Mesenchymal stem cell (in vitro differentiated cells and primary cell): ENCODE results near the gene NDRG2. TPM values are rescaled to one million over a fixed set of nuclear protein-coding genes. Genes with fewer than 3 reads are reported as not detected.

Source experiments
- DNase-seq: peaks from one replicate; pipeline ENCODE4 v3.0.0-alpha.2; 2013
- H2AFZ ChIP-seq: one replicate; pipeline ENCODE4 v1.6.1; 2013; ENCODE audit warnings: low read depth, mild to moderate bottlenecking, control low read depth, inconsistent platforms, low read length, moderate library complexity
- H2AK5ac ChIP-seq: 2 replicates; pipeline ENCODE4 v1.6.1; 2013; ENCODE audit warnings: low read length, moderate library complexity, mild to moderate bottlenecking, inconsistent platforms; ENCODE audit not compliant: severe bottlenecking
- H2BK120ac ChIP-seq: one replicate; pipeline ENCODE4 v1.6.1; 2013; ENCODE audit warnings: low read depth, mild to moderate bottlenecking, inconsistent platforms, low read length, moderate library complexity
- H2BK12ac ChIP-seq, 2 experiments: one replicate each; pipeline ENCODE4 v1.6.1; 2013; ENCODE audit warnings: inconsistent platforms in 2 of 2, low read length in 2 of 2, mild to moderate bottlenecking in 2 of 2, moderate library complexity in 2 of 2, control low read depth in 1 of 2
- H2BK15ac ChIP-seq: one replicate; pipeline ENCODE4 v1.6.1; 2013; ENCODE audit warnings: mild to moderate bottlenecking, low read depth, inconsistent platforms; ENCODE audit not compliant: poor library complexity, severe bottlenecking
- H2BK5ac ChIP-seq: 2 replicates; pipeline ENCODE4 v1.6.1; 2013; ENCODE audit warnings: low read depth, mild to moderate bottlenecking, low read length, control low read depth, inconsistent platforms; ENCODE audit not compliant: poor library complexity, severe bottlenecking
- H3K14ac ChIP-seq, 2 experiments: one replicate each; pipeline ENCODE4 v1.6.1; 2013; ENCODE audit warnings: inconsistent platforms in 2 of 2, low read length in 2 of 2, control low read depth in 1 of 2, mild to moderate bottlenecking in 1 of 2, moderate library complexity in 1 of 2
- H3K18ac ChIP-seq, 2 experiments: one replicate each; pipeline ENCODE4 v1.6.1; 2013; ENCODE audit warnings: inconsistent platforms in 2 of 2, low read length in 2 of 2, control low read depth in 1 of 2, low read depth in 1 of 2, mild to moderate bottlenecking in 1 of 2
- H3K23ac ChIP-seq, 2 experiments: one replicate each; pipeline ENCODE4 v1.6.1; 2013; ENCODE audit warnings: inconsistent platforms in 2 of 2, low read length in 2 of 2, mild to moderate bottlenecking in 2 of 2, moderate library complexity in 2 of 2, control low read depth in 1 of 2
- H3K27ac ChIP-seq: 2 replicates; pipeline ENCODE4 v1.5.1; 2013; ENCODE audit warnings: mild to moderate bottlenecking, moderate library complexity, low read length, control low read depth, inconsistent platforms; ENCODE audit not compliant: poor library complexity, severe bottlenecking
- H3K27me3 ChIP-seq, 2 experiments: 2 replicates each; pipeline versions ENCODE4 v1.6.1 to v1.7.0; 2013; ENCODE audit warnings: low read length in 2 of 2, mild to moderate bottlenecking in 2 of 2, moderate library complexity in 2 of 2, control low read depth in 1 of 2, inconsistent platforms in 1 of 2; ENCODE audit not compliant: control insufficient read depth in 1 of 2, insufficient read depth in 1 of 2
- H3K36me3 ChIP-seq, 2 experiments: 2 replicates each; pipeline versions ENCODE4 v1.6.1 to v1.7.0; 2013; ENCODE audit warnings: low read length in 2 of 2, control low read depth in 1 of 2, inconsistent platforms in 1 of 2, low read depth in 1 of 2, mild to moderate bottlenecking in 1 of 2; ENCODE audit not compliant: insufficient read depth in 2 of 2, control insufficient read depth in 1 of 2
- H3K4ac ChIP-seq, 2 experiments: one replicate each; pipeline ENCODE4 v1.6.1; 2013; ENCODE audit warnings: inconsistent platforms in 2 of 2, low read length in 2 of 2, mild to moderate bottlenecking in 2 of 2, moderate library complexity in 2 of 2, control low read depth in 1 of 2, low read depth in 1 of 2
- H3K4me1 ChIP-seq: 2 replicates; pipeline ENCODE4 v1.6.1; 2013; ENCODE audit warnings: low read depth, low read length, control low read depth; ENCODE audit not compliant: control insufficient read depth, insufficient read depth
- H3K4me2 ChIP-seq: 2 replicates; pipeline ENCODE4 v1.6.1; 2013; ENCODE audit warnings: low read length, mild to moderate bottlenecking, inconsistent platforms; ENCODE audit not compliant: poor library complexity, severe bottlenecking
- H3K4me3 ChIP-seq, 2 experiments: 2 replicates each; pipeline versions ENCODE4 v1.5.1 to v1.7.0; 2013; ENCODE audit warnings: low read length in 2 of 2, mild to moderate bottlenecking in 2 of 2, control low read depth in 1 of 2, low read depth in 1 of 2; ENCODE audit not compliant: insufficient read depth in 1 of 2
- H3K79me1 ChIP-seq: replicated peaks from 2 replicates; pipeline ENCODE4 v1.6.1; 2013; ENCODE audit warnings: mild to moderate bottlenecking, control low read depth, low read length, inconsistent platforms; ENCODE audit not compliant: poor library complexity, severe bottlenecking
- H3K9ac ChIP-seq: 2 replicates; pipeline ENCODE4 v1.7.0; 2013; ENCODE audit warnings: mild to moderate bottlenecking, low read length, moderate library complexity
- H3K9me3 ChIP-seq: 2 replicates; pipeline ENCODE4 v1.7.0; 2013; ENCODE audit warnings: mild to moderate bottlenecking, low read length; ENCODE audit not compliant: control insufficient read depth
- H4K8ac ChIP-seq: one replicate; pipeline ENCODE4 v1.6.1; 2013; ENCODE audit warnings: inconsistent platforms, mild to moderate bottlenecking, low read length, moderate library complexity
- H4K91ac ChIP-seq: one replicate; pipeline ENCODE4 v1.6.1; 2013; ENCODE audit warnings: mild to moderate bottlenecking, low read length, inconsistent platforms
- WGBS: methylation state at CpG from one replicate; pipeline ENCODE4 v1.1.7; 2013; ENCODE audit warnings: mixed read lengths; 5-methylcytosine and 5-hydroxymethylcytosine counted together
- polyA plus RNA-seq, 2 experiments: library from polyadenylated mRNA; stranded (reverse); fragments of 200-250 nt; gene quantifications; one replicate each; pipeline ENCODE4 v1.2.3, GENCODE V29; 2013

Gene NDRG2
- polyA plus RNA-seq (2013, experiment 1 of 2): 1.4 TPM
- 1.6 TPM for polyA plus RNA-seq (2013, experiment 2 of 2)

DNA sequence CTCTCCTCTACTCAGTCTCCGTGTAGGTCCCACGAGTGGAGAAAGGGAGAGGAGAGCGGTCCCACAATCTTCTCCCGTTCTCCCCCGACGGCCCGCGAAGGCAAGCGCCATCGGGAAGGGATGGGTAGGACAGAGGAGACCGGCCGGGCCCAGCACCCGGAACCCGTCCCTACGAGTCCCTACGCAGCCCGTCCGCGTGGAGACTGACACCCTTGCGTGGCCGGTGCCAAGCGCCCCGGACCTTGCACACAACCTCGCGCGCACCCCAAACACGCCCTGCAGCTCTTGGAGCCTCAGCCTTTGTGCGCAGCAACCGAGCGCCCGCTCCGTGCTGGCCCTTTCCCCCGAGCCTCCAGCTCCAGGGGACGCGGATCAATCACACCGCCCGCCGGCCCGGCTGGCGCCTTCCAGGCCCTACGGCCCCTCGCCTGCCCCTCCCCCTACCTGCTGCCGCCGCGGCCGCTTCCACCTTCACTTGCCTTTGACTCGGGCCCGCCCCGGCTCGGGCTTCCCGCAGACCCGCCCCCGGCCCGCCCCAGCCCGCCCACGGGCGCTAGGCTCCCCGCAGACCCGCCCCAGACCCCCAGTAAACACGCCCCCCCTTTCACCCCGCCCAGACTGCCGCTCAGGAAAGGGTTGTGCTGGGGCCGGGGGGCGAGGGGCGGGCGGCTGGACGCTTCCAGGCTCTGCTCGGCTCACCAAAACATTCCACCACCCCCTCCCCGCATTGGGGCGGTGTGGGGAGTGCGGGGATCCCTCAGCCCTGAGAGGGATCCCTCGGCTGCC lies at the start of gene NDRG2:
Gene NDRG2, minus strand, starts transcription at position 477 of the 786 bp plus-strand sequence. CDS start 1,746 bp downstream, outside the sequence.
- Histone ChIP-seq H3K4me1 (peaks cover 15% of the 10 kb centered on the region), H3K18ac (peak within 1 kb of the TSS in 1 of 2 experiments; percentile 73)

DNA sequence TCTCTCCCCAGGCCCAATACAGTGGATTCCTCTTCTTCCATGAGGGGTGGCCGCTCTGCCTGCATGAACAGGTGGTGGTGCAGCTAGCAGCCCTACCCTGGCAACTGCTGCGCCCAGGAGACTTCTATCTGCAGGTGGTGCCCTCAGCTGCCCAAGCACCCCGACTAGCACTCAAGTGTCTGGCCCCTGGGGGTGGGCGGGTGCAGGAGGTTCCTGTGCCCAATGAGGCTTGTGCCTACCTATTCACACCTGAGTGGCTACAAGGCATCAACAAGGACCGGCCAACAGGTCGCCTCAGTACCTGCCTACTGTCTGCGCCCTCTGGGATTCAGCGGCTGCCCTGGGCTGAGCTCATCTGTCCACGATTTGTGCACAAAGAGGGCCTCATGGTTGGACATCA lies 49.1 kb upstream of the NDRG2 start:
- Histone ChIP-seq H3K36me3 (peaks cover 55 to 62% of the 10 kb centered on the region in 2 experiments), H2BK120ac (no peak overlapping the region), H3K79me1 (peaks cover 51% of the 10 kb centered on the region), H2BK12ac (no peak overlapping the region), H2BK15ac (no peak overlapping the region), H3K4me1 (peaks cover 24% of the 10 kb centered on the region), H3K9me3 (no peaks in the 10 kb centered on the region), H2BK5ac (no peak overlapping the region), H3K18ac (no peak overlapping the region), H3K23ac (no peak overlapping the region), H3K14ac (no peak overlapping the region), H3K27ac (no peak overlapping the region), H4K91ac (peak overlapping the region; percentile 55), H3K9ac (peak overlapping the region; percentile 12), H3K4me2 (no peak overlapping the region), H2AK5ac (no peak overlapping the region), H3K4me3 (no peak overlapping the region), H3K4ac (no peak overlapping the region), H3K27me3 (no peaks in the 10 kb centered on the region), H2AFZ (no peak overlapping the region), H4K8ac (no peak overlapping the region)
- 97% methylated on average over 9 of the region's 9 CpGs for WGBS
- DNase-seq: no peak

More for the DNA sequence above, at the start of gene NDRG2:
- peak within 1 kb of the TSS; percentile 63 for H4K8ac ChIP-seq
- peak within 1 kb of the TSS in 1 of 2 experiments; percentile 97 for H3K23ac ChIP-seq
- peak; percentile 21 for DNase-seq
- H3K9ac ChIP-seq: peak within 1 kb of the TSS; percentile 29
- H3K36me3 ChIP-seq: peaks cover 0 to 2% of the 10 kb centered on the region in 2 experiments
- peak within 1 kb of the TSS; percentile 62 for H2BK15ac ChIP-seq
- H4K91ac ChIP-seq: peak within 1 kb of the TSS; percentile 28
- no peak within 1 kb of the TSS for H3K27ac ChIP-seq
- H2BK12ac ChIP-seq: peak within 1 kb of the TSS in 1 of 2 experiments; percentile 6
- H3K4me3 ChIP-seq: peak within 1 kb of the TSS; percentile 62 to 73
- H3K14ac ChIP-seq: peak within 1 kb of the TSS in 1 of 2 experiments; percentile 26
- H2BK5ac ChIP-seq: no peak within 1 kb of the TSS
- H3K4me2 ChIP-seq: peak within 1 kb of the TSS; percentile 96
- H3K79me1 ChIP-seq: no peaks in the 10 kb centered on the region
- WGBS: 2% methylated on average over 47 of the region's 72 CpGs
- no peak within 1 kb of the TSS for H2BK120ac ChIP-seq
- H3K27me3 ChIP-seq: peaks cover 55 to 63% of the 10 kb centered on the region in 2 experiments
- H3K9me3 ChIP-seq: no peaks in the 10 kb centered on the region
- H2AFZ ChIP-seq: peak within 1 kb of the TSS; percentile 43
- H3K4ac ChIP-seq: peak within 1 kb of the TSS in 1 of 2 experiments; percentile 30
- no peak within 1 kb of the TSS for H2AK5ac ChIP-seq

DNA sequence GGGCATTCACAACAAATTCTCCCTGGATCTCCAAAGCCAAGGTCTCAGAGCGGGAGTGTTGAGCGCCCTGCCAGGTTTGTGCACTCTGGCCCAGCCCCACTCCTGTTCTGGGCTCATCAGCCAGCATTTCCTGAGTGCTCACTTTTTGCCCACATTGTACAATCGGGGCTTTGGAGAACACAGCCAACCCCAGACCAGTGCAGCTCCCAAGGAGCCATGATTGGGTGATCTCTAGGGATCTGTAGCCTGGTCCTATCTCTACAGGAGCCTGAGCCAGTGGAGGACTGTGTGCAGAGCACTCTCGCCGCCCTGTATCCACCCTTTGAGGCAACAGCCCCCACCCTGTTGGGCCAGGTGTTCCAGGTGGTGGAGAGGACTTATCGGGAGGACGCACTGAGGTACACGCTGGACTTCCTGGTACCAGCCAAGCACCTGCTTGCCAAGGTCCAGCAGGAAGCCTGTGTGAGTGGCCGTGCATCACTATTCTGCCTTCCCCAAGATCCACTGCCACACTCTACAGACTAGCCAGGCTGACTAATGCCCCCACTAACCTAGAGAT lies 48.0 kb upstream of the NDRG2 start:
- no peak overlapping the region for H2AFZ ChIP-seq
- H4K8ac ChIP-seq: no peak overlapping the region
- WGBS: 96% methylated on average over 9 of the region's 9 CpGs
- H3K79me1 ChIP-seq: peaks cover 47% of the 10 kb centered on the region
- no peak overlapping the region for H2BK5ac ChIP-seq
- peak overlapping the region; percentile 58 for H4K91ac ChIP-seq
- peak overlapping the region in 1 of 2 experiments; percentile 24 for H3K4ac ChIP-seq
- peaks cover 45 to 51% of the 10 kb centered on the region in 2 experiments for H3K36me3 ChIP-seq
- no peaks in the 10 kb centered on the region for H3K27me3 ChIP-seq
- H3K18ac ChIP-seq: no peak overlapping the region
- peaks cover 29% of the 10 kb centered on the region for H3K4me1 ChIP-seq
- H3K14ac ChIP-seq: peak overlapping the region in 1 of 2 experiments; percentile 35
- H3K23ac ChIP-seq: no peak overlapping the region
- H3K9ac ChIP-seq: peak overlapping the region; percentile 88
- H2BK120ac ChIP-seq: no peak overlapping the region
- H2BK15ac ChIP-seq: peak overlapping the region; percentile 3
- peak overlapping the region in 1 of 2 experiments; percentile 47 for H2BK12ac ChIP-seq
- no peaks in the 10 kb centered on the region for H3K9me3 ChIP-seq
- H2AK5ac ChIP-seq: peak overlapping the region; percentile 76
- DNase-seq: no peak
- H3K27ac ChIP-seq: peak overlapping the region; percentile 100
- peak overlapping the region in 1 of 2 experiments; percentile 54 for H3K4me3 ChIP-seq
- peak overlapping the region; percentile 91 for H3K4me2 ChIP-seq

DNA sequence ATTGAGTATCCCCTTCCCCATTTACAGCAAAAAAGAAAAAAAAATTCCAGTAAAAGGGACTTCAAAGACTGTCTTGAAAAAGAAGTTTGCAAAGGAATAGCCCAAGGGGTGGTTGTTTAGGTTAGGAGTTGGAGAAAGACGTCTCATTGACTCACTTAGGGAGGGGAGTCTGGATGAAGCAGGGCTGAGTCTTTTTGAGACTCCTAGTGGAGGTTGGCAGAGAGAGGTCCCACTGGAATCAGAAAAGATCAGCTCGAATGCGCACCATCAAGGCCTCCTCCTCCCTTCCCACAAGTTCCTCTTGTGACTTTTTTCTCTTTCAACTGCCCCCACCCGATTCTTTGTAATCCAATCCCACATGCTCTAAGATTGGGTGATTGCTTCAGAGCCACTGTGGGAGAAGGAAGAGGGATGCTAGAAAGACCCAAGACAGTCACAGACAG lies 47.2 kb upstream of the NDRG2 start:
- Histone ChIP-seq H2BK15ac (no peak overlapping the region), H3K27ac (peak overlapping the region; percentile 100), H3K18ac (peak overlapping the region in 1 of 2 experiments; percentile 84), H2BK12ac (no peak overlapping the region), H2BK120ac (no peak overlapping the region), H3K14ac (no peak overlapping the region), H2BK5ac (peak overlapping the region; percentile 92), H2AFZ (no peak overlapping the region), H3K79me1 (peaks cover 43% of the 10 kb centered on the region), H3K36me3 (peaks cover 40 to 43% of the 10 kb centered on the region in 2 experiments), H3K4me1 (peaks cover 29% of the 10 kb centered on the region), H3K4ac (no peak overlapping the region), H2AK5ac (peak overlapping the region; percentile 76), H3K9ac (peak overlapping the region; percentile 88), H3K9me3 (no peaks in the 10 kb centered on the region), H4K8ac (no peak overlapping the region), H3K4me3 (peak overlapping the region in 1 of 2 experiments; percentile 92), H3K27me3 (no peaks in the 10 kb centered on the region), H3K4me2 (peak overlapping the region; percentile 91), H4K91ac (no peak overlapping the region), H3K23ac (no peak overlapping the region)
- peak; percentile 81 for DNase-seq
- WGBS: 33% methylated on average over 4 of the region's 4 CpGs
